Ishikawa (cell line): ENCODE results near the gene CEP83.

Source experiments
- CEBPB ChIP-seq: IDR thresholded peaks from 2 replicates; pipeline ENCODE4 v1.6.1; 2012
- CREB1 ChIP-seq: IDR thresholded peaks from 2 replicates; pipeline ENCODE4 v1.6.1; 2012; ENCODE audit warnings: low read depth
- EGR1 ChIP-seq: IDR thresholded peaks from 2 replicates; pipeline ENCODE4 v1.6.1; 2012
- EP300 ChIP-seq: IDR thresholded peaks from 2 replicates; pipeline ENCODE4 v1.6.1; 2012; ENCODE audit warnings: borderline replicate concordance
- FOXM1 ChIP-seq: IDR thresholded peaks from 2 replicates; pipeline ENCODE4 v1.6.1; 2012; ENCODE audit warnings: low read depth, borderline replicate concordance
- MAX ChIP-seq: IDR thresholded peaks from 2 replicates; pipeline ENCODE4 v1.6.1; 2012
- NFIC ChIP-seq: IDR thresholded peaks from 2 replicates; pipeline ENCODE4 v1.6.1; 2012
- RAD21 ChIP-seq: IDR thresholded peaks from 2 replicates; pipeline ENCODE4 v1.6.1; 2012; ENCODE audit warnings: low read depth
- TAF1 ChIP-seq: IDR thresholded peaks from 2 replicates; pipeline ENCODE4 v1.6.1; 2012; ENCODE audit warnings: low read depth, mild to moderate bottlenecking
- TCF12 ChIP-seq: IDR thresholded peaks from 2 replicates; pipeline ENCODE4 v1.6.1; 2012; ENCODE audit warnings: low read depth
- TEAD4 ChIP-seq: IDR thresholded peaks from 2 replicates; pipeline ENCODE4 v1.6.1; 2012
- YY1 ChIP-seq: IDR thresholded peaks from 2 replicates; pipeline ENCODE4 v1.6.1; 2012; ENCODE audit warnings: low read depth
- ZBTB7A ChIP-seq: IDR thresholded peaks from 2 replicates; pipeline ENCODE4 v1.6.1; 2012; ENCODE audit warnings: low read depth
- TF ChIP-seq, protein P1 (sequence below): IDR thresholded peaks from 2 replicates; pipeline ENCODE4 v1.6.1; 2012; ENCODE audit warnings: low read depth, mild to moderate bottlenecking

- TF ChIP-seq, protein P1, sequence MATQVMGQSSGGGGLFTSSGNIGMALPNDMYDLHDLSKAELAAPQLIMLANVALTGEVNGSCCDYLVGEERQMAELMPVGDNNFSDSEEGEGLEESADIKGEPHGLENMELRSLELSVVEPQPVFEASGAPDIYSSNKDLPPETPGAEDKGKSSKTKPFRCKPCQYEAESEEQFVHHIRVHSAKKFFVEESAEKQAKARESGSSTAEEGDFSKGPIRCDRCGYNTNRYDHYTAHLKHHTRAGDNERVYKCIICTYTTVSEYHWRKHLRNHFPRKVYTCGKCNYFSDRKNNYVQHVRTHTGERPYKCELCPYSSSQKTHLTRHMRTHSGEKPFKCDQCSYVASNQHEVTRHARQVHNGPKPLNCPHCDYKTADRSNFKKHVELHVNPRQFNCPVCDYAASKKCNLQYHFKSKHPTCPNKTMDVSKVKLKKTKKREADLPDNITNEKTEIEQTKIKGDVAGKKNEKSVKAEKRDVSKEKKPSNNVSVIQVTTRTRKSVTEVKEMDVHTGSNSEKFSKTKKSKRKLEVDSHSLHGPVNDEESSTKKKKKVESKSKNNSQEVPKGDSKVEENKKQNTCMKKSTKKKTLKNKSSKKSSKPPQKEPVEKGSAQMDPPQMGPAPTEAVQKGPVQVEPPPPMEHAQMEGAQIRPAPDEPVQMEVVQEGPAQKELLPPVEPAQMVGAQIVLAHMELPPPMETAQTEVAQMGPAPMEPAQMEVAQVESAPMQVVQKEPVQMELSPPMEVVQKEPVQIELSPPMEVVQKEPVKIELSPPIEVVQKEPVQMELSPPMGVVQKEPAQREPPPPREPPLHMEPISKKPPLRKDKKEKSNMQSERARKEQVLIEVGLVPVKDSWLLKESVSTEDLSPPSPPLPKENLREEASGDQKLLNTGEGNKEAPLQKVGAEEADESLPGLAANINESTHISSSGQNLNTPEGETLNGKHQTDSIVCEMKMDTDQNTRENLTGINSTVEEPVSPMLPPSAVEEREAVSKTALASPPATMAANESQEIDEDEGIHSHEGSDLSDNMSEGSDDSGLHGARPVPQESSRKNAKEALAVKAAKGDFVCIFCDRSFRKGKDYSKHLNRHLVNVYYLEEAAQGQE = no peak
- no peak for TF ChIP-seq FOXM1
- TF ChIP-seq CEBPB = no peak
- TF ChIP-seq EP300 = no peak
- no peak for TF ChIP-seq CREB1
- no peak for TF ChIP-seq TAF1
- TF ChIP-seq RAD21 = no peak
- TF ChIP-seq TCF12 = no peak
- TF ChIP-seq NFIC = no peak
- TF ChIP-seq ZBTB7A = no peak
- TF ChIP-seq YY1 = no peak
- no peak for TF ChIP-seq EGR1
- no peak for TF ChIP-seq MAX
- TF ChIP-seq TEAD4 = no peak
These were observed 106.5 kb downstream of the CEP83 start for GRCh38 chr12:94353130-94353529.
